ACC112 (cell line): Measurements from ENCODE around the gene NOX5.
"Not testable (repeated sequence)": the region's sequence is repeated elsewhere in the genome, so short reads cannot be mapped to it uniquely, and the experiment has no call there.

Experiments
- H2AFZ ChIP-seq: fragments of 200-600 bp; sonication (generic); one replicate; pipeline ENCODE4 v1.6.0; 2017; ENCODE audit warnings: antibody characterized with exemption, low read length; ENCODE audit not compliant: unreplicated experiment
- H3K27ac ChIP-seq: fragments of 200-600 bp; sonication (generic); 2 replicates; pipeline ENCODE4 v1.5.1; 2014; ENCODE audit warnings: low read depth, mild to moderate bottlenecking, antibody characterized with exemption, low read length, moderate library complexity
- H3K27me3 ChIP-seq: fragments of 200-600 bp; sonication (generic); 2 replicates; pipeline ENCODE4 v1.6.1; 2014; ENCODE audit warnings: mild to moderate bottlenecking, antibody characterized with exemption, low read length, moderate library complexity, mixed read lengths; ENCODE audit not compliant: insufficient read depth
- H3K36me3 ChIP-seq: fragments of 200-600 bp; sonication (generic); 2 replicates; pipeline ENCODE4 v1.6.1; 2016; ENCODE audit warnings: mild to moderate bottlenecking, antibody characterized with exemption, low read length, moderate library complexity, mixed read lengths; ENCODE audit not compliant: insufficient read depth
- H3K4me1 ChIP-seq: fragments of 200-600 bp; sonication (generic); one replicate; pipeline ENCODE4 v1.6.1; 2016; ENCODE audit warnings: low read length, mixed read lengths; ENCODE audit not compliant: insufficient read depth, unreplicated experiment, control insufficient read depth
- H3K4me3 ChIP-seq: fragments of 200-600 bp; sonication (generic); 2 replicates; pipeline ENCODE4 v1.5.1; 2014; ENCODE audit warnings: mild to moderate bottlenecking, low read depth, low read length
- H3K79me2 ChIP-seq: fragments of 200-600 bp; sonication (generic); one replicate; pipeline ENCODE4 v1.6.0; 2016; ENCODE audit warnings: low read length; ENCODE audit not compliant: control insufficient read depth, unreplicated experiment, insufficient read depth

Gene NOX5, protein sequence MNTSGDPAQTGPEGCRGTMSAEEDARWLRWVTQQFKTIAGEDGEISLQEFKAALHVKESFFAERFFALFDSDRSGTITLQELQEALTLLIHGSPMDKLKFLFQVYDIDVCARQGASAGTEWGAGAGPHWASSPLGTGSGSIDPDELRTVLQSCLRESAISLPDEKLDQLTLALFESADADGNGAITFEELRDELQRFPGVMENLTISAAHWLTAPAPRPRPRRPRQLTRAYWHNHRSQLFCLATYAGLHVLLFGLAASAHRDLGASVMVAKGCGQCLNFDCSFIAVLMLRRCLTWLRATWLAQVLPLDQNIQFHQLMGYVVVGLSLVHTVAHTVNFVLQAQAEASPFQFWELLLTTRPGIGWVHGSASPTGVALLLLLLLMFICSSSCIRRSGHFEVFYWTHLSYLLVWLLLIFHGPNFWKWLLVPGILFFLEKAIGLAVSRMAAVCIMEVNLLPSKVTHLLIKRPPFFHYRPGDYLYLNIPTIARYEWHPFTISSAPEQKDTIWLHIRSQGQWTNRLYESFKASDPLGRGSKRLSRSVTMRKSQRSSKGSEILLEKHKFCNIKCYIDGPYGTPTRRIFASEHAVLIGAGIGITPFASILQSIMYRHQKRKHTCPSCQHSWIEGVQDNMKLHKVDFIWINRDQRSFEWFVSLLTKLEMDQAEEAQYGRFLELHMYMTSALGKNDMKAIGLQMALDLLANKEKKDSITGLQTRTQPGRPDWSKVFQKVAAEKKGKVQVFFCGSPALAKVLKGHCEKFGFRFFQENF

DNA sequence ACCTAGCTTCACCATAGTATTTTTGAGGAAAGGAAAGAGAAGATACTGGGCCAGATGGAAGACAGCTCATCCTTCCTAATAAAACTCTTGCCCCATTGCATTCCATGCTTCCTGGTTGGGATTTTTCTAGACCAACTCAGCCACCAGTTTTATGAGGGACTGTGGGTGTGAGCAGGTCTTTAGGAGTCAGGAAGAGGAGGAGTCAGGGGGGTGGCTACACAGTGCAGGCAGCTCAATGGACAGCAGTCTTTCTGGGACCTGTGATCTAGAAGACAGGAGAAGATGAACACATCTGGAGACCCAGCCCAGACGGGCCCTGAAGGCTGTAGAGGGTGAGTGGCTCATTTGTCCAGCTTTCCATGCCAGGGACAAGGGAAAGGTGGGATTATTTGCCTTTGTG, at the start of gene NOX5:
NOX5 (plus strand) TSS at position 242 of the 400 bp plus-strand sequence; CDS start at position 283, 41 bp downstream.
- Histone ChIP-seq H3K27me3 (peaks cover 10% of the 10 kb centered on the region; the same call in 1 of the 2 replicates), H3K79me2 (no peaks in the 10 kb centered on the region), H3K36me3 (no peaks in the 10 kb centered on the region), H3K27ac (no peak within 1 kb of the TSS), H3K4me1 (no peaks in the 10 kb centered on the region), H2AFZ (no peak within 1 kb of the TSS), H3K4me3 (no peak within 1 kb of the TSS)

GRCh38 chr15:68966996-68967395, 47.5 kb upstream of the NOX5 start:
- Histone ChIP-seq H3K79me2 (no peaks in the 10 kb centered on the region), H3K27me3 (peaks cover 76% of the 10 kb centered on the region), H3K36me3 (no peaks in the 10 kb centered on the region), H3K27ac (no peak overlapping the region), H2AFZ (no peak overlapping the region), H3K4me1 (no peaks in the 10 kb centered on the region), H3K4me3 (no peak overlapping the region)

DNA sequence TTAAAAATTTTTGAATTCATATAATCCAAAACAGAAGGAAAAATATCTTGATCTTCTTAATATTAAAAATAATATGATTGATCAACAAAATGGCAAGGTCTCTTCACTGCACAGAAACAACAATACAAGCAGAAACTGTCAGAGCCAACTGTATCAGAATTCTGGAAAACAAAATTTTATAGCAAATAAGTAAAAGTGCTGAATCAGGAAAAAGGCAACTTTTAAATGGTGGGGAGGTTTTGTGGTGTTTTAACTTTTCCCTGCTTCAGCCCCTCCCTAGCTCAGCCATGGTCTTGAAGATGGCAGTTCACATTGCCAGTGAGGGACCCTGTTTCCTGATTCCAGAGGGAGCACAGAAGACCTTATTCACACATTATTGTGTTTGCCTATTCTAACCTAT, 46.5 kb upstream of the NOX5 start:
- Histone ChIP-seq H3K36me3 (no peaks in the 10 kb centered on the region), H3K4me1 (no peaks in the 10 kb centered on the region), H3K27me3 (peaks cover 76% of the 10 kb centered on the region), H2AFZ (no peak overlapping the region), H3K79me2 (no peaks in the 10 kb centered on the region), H3K4me3 (no peak overlapping the region), H3K27ac (no peak overlapping the region)

GRCh38 chr15:68969298-68969697, 45.2 kb upstream of the NOX5 start:
- Histone ChIP-seq H3K4me1 (no peaks in the 10 kb centered on the region), H3K36me3 (no peaks in the 10 kb centered on the region), H3K4me3 (no peak overlapping the region), H2AFZ (no peak overlapping the region), H3K79me2 (no peaks in the 10 kb centered on the region), H3K27ac (no peak overlapping the region), H3K27me3 (peaks cover 72% of the 10 kb centered on the region)

GRCh38 chr15:68972201-68973065, 42.1 kb upstream of the NOX5 start:
- Histone ChIP-seq H3K4me3 (no peak overlapping the region), H3K36me3 (no peaks in the 10 kb centered on the region), H3K4me1 (no peaks in the 10 kb centered on the region), H2AFZ (no peak overlapping the region), H3K27ac (no peak overlapping the region), H3K27me3 (peaks cover 64% of the 10 kb centered on the region), H3K79me2 (no peaks in the 10 kb centered on the region)

GRCh38 chr15:68975651-68976160, 38.8 kb upstream of the NOX5 start:
- H3K36me3 ChIP-seq, H3K79me2 ChIP-seq, H3K27ac ChIP-seq, H3K4me1 ChIP-seq, H3K4me3 ChIP-seq, H2AFZ ChIP-seq: not testable (repeated sequence)
- H3K27me3 ChIP-seq: peaks cover 65% of the 10 kb centered on the region

DNA sequence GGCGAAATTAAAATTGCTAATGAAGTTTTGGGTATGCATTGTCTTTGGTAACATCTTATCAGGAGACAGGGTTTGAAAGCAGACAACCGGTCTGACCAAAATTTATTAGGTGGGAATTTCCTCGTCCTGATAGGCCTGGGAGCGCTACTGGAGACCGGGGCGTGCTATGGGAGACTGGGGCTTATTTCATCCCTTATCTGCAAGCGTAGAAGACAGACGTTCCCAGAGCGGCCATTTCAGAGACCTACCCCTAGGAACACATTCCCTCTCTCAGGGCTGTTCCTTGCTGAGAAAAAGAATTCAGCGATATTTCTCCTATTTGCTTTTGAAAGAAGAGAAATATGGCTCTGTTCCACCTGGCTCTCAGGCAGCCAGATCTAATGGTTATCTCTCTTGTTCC, 37.1 kb upstream of the NOX5 start:
- not testable (repeated sequence) for H3K79me2 ChIP-seq, H3K27ac ChIP-seq, H3K4me3 ChIP-seq, H3K4me1 ChIP-seq, H2AFZ ChIP-seq, H3K36me3 ChIP-seq
- peaks cover 64% of the 10 kb centered on the region for H3K27me3 ChIP-seq

DNA sequence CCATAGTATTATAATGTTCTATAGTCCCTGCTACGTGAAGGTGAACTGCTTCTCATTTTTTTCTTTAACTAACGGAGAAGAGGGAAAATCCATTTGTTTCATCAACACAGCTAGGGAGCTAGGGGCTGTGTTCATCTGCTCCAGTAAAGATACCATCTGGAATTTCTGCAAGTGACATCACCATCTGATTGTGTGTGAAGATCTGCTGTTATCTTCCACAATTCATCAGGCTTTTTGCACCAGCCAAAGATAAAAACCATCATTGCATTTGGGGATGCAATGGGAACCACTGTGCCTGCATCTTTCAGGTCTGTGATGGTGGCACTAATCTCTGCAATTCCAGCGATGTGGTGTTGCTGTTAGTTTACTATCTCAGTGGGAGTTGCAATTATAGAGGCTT, 35.5 kb upstream of the NOX5 start:
- peaks cover 69% of the 10 kb centered on the region for H3K27me3 ChIP-seq
- no peak overlapping the region for H3K27ac ChIP-seq
- H3K4me1 ChIP-seq: no peaks in the 10 kb centered on the region
- no peak overlapping the region for H2AFZ ChIP-seq
- H3K36me3 ChIP-seq: no peaks in the 10 kb centered on the region
- no peaks in the 10 kb centered on the region for H3K79me2 ChIP-seq
- H3K4me3 ChIP-seq: no peak overlapping the region

- Histone ChIP-seq H3K27me3 (peaks cover 74% of the 10 kb centered on the region), H3K79me2 (no peaks in the 10 kb centered on the region), H2AFZ (no peak overlapping the region), H3K27ac (no peak overlapping the region), H3K36me3 (no peaks in the 10 kb centered on the region), H3K4me1 (no peaks in the 10 kb centered on the region), H3K4me3 (no peak overlapping the region)
These were observed 34.7 kb upstream of the NOX5 start for GRCh38 chr15:68979816-68980215.

DNA sequence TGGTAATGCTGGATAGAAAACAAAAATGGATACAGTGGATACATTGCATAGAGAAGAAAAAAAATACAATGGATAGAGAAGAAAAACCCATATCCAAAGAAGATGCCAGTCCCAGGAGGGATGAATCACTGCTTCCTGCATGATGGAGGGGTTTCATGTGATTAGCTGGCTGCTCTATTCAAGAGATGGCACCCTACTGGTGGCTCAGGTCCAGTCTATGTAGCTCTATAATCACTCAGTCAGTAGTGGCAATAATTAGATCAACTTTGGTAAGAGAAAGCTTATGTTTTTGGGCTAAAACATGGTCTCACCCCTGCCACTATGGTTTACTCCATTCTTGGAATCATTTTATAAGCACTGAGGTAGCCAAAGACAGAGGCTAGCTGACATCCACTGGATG, 33.7 kb upstream of the NOX5 start:
- Histone ChIP-seq H3K4me1 (no peaks in the 10 kb centered on the region), H3K79me2 (no peaks in the 10 kb centered on the region), H3K36me3 (no peaks in the 10 kb centered on the region)

More for the DNA sequence above, 33.7 kb upstream of the NOX5 start:
- Histone ChIP-seq H2AFZ (no peak overlapping the region), H3K27me3 (peaks cover 75% of the 10 kb centered on the region), H3K27ac (no peak overlapping the region), H3K4me3 (no peak overlapping the region)
